Sigmoid colon (tissue), 3 donors: ENCODE measurements around the gene ADAMTS17.

Experiments
- POLR2A ChIP-seq, 2 donors: fragments of 450-650 bp; IDR thresholded peaks; one replicate each; pipeline ENCODE4 v1.6.1; 2016; ENCODE audit warnings: antibody characterized with exemption in 2 of 2, mild to moderate bottlenecking in 2 of 2, moderate library complexity in 2 of 2
- TF ChIP-seq, protein P1 (sequence below), 4 experiments: fragments of 450-650 bp in 3 of 4; fragments of 200-600 bp in 1 of 4; IDR thresholded peaks; one replicate each; pipeline ENCODE4 v1.5.1; 2016 to 2019; ENCODE audit warnings: antibody characterized with exemption in 4 of 4, mild to moderate bottlenecking in 3 of 4, moderate library complexity in 2 of 4

GRCh38 chr15:99986297-99987118 lies 355.3 kb downstream of the ADAMTS17 start:
- TF ChIP-seq POLR2A (IDR thresholded peaks at IDR 0.05), result no peak
- TF ChIP-seq, protein P1, sequence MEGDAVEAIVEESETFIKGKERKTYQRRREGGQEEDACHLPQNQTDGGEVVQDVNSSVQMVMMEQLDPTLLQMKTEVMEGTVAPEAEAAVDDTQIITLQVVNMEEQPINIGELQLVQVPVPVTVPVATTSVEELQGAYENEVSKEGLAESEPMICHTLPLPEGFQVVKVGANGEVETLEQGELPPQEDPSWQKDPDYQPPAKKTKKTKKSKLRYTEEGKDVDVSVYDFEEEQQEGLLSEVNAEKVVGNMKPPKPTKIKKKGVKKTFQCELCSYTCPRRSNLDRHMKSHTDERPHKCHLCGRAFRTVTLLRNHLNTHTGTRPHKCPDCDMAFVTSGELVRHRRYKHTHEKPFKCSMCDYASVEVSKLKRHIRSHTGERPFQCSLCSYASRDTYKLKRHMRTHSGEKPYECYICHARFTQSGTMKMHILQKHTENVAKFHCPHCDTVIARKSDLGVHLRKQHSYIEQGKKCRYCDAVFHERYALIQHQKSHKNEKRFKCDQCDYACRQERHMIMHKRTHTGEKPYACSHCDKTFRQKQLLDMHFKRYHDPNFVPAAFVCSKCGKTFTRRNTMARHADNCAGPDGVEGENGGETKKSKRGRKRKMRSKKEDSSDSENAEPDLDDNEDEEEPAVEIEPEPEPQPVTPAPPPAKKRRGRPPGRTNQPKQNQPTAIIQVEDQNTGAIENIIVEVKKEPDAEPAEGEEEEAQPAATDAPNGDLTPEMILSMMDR (IDR thresholded peaks at IDR 0.05), result no peak
